Measurements from ENCODE around the gene UGT1A5. TPM values are rescaled to one million over a fixed set of nuclear protein-coding genes. Genes with fewer than 3 reads are reported as not detected.
A peak's percentile ranks its signal among the peaks of the same experiment; 100 is the strongest.

UGT1A5 gene
- total RNA-seq, 4 donors from 2014 or later, result 0.56 to 3.2 (median 1.2) TPM

DNA sequence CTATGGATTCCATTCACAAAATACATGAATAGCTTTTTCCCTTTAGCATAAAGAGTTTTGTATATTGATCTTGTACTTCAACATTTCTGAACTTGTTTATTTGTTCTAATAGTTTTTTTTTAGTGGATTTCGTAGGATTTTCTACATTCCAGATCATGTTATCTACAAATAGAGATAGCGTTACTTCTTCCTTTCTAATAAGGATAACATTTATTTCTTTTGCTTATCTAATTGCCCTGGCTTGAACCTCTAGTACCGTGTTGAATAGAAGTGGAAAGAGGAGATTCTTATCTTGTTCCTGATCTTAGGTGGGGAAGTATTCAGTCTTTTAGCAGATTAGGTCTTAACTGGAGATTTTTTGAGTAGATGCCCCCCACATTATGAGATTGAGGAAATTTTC lies 10.5 kb upstream of the UGT1A5 start:
- TF ChIP-seq CTCF (IDR thresholded peaks at IDR 0.05), result no peak
- TF ChIP-seq POLR2AphosphoS5 (IDR thresholded peaks at IDR 0.05), result no peak
- TF ChIP-seq POLR2A (IDR thresholded peaks at IDR 0.05), result no peak
- TF ChIP-seq EP300 (IDR thresholded peaks at IDR 0.05), result no peak
- no peak for DNase-seq (ENCODE audit: low spot score in 2 of 2)
- H3K36me3 ChIP-seq, result no peaks in the 10 kb centered on the region
- no peaks in the 10 kb centered on the region for H3K9me3 ChIP-seq
- no peak overlapping the region for H3K27ac ChIP-seq
- no peaks in the 10 kb centered on the region for H3K27me3 ChIP-seq
- H3K4me3 ChIP-seq, result no peak overlapping the region
- 55% methylated on average over 3 of the region's 3 CpGs for WGBS
- H3K4me1 ChIP-seq, result peaks cover 34% of the 10 kb centered on the region

DNA sequence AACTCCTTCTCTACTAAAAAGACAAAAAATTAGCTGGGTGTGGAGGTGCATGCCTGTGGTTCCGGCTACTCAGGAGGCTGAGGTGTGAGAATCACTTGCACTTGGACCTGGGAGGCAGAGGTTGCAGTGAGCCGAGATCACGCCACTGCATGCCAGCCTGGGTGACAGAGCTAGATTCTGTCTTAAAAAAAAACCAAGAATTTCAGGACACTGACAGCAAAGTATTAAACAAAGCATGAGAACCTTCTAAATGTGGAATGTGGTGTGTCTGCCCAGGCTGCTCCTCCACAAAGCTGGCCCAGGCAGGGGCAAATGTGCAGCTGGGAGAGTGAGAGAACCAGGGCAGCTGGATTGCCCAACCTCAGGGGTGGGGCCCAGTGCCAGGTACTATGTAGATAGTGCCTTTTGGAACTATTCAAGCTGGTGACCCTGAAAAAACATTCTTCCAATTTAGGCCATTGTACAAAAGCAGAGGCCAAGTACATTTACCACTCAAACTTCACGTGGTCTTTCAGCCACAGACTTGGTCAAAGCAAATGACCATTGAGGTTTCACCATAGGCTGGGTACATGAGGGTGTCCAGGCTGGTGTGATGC lies 6.7 kb upstream of the UGT1A5 start:
- DNase-seq (ENCODE audit: low spot score in 2 of 2), result no peak
- Histone ChIP-seq H3K27me3 (no peaks in the 10 kb centered on the region), H3K36me3 (no peaks in the 10 kb centered on the region), H3K4me1 (peaks cover 28% of the 10 kb centered on the region), H3K4me3 (no peak overlapping the region), H3K9me3 (no peaks in the 10 kb centered on the region), H3K27ac (peak overlapping the region; percentile 60)
- 49% methylated on average over 4 of the region's 4 CpGs for WGBS
- TF ChIP-seq POLR2A (IDR thresholded peaks at IDR 0.05) (no peak), POLR2AphosphoS5 (IDR thresholded peaks at IDR 0.05) (no peak), EP300 (IDR thresholded peaks at IDR 0.05) (no peak), CTCF (IDR thresholded peaks at IDR 0.05) (no peak)

GRCh38 chr2:233706720-233707119 lies 6.0 kb upstream of the UGT1A5 start:
- no peak for TF ChIP-seq CTCF (IDR thresholded peaks at IDR 0.05)
- no peak for TF ChIP-seq POLR2A (IDR thresholded peaks at IDR 0.05)
- no peak for TF ChIP-seq EP300 (IDR thresholded peaks at IDR 0.05)
- TF ChIP-seq POLR2AphosphoS5 (IDR thresholded peaks at IDR 0.05), result no peak
- Histone ChIP-seq H3K36me3 (no peaks in the 10 kb centered on the region), H3K27me3 (no peaks in the 10 kb centered on the region), H3K4me3 (no peak overlapping the region), H3K27ac (peak overlapping the region; percentile 60), H3K4me1 (peaks cover 28% of the 10 kb centered on the region), H3K9me3 (no peaks in the 10 kb centered on the region)
- DNase-seq (ENCODE audit: low spot score in 2 of 2), result no peak
- 71% methylated on average over 1 of the region's 1 CpG for WGBS

DNA sequence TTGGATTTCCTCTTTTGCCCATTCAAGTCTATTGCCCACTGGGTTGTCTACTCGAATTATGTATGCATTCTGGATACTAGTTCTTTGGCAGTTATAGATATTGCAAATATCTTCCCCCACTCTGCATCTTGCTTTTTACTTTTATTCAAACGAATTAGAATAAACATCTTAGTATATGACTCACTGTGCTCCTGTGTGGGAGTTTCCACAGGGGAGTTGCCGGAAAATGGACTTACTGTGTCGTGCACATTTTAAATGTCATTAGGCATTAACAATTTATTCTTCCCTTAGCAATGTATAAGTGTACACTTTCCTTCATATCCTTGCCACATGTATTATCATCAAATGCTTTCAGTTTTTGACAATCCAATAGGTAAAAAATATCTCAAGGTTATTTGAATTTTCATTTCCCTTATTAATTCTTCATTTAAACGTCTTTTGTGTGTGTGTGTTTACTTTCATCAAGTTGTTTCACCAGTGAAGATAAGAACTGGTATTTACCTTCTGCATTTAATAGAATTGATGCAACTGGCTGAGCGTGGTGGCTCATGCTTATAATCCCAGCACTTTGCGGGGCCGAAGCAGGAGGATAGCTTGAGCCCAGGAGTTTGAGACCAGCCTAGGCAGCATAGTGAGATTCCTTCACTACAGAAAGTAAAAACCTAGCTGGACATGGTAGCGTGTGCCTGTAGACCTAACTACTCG lies 4.6 kb upstream of the UGT1A5 start:
- 59% methylated on average over 10 of the region's 10 CpGs for WGBS
- no peak for TF ChIP-seq POLR2A (IDR thresholded peaks at IDR 0.05)
- no peak for TF ChIP-seq CTCF (IDR thresholded peaks at IDR 0.05)
- TF ChIP-seq EP300 (IDR thresholded peaks at IDR 0.05), result no peak
- no peak for TF ChIP-seq POLR2AphosphoS5 (IDR thresholded peaks at IDR 0.05)
- DNase-seq (ENCODE audit: low spot score in 2 of 2), result no peak
- no peak overlapping the region for H3K27ac ChIP-seq
- H3K36me3 ChIP-seq, result no peaks in the 10 kb centered on the region
- H3K4me3 ChIP-seq, result no peak overlapping the region
- peaks cover 28% of the 10 kb centered on the region for H3K4me1 ChIP-seq
- no peaks in the 10 kb centered on the region for H3K27me3 ChIP-seq
- H3K9me3 ChIP-seq, result no peaks in the 10 kb centered on the region

- Histone ChIP-seq H3K9me3 (no peaks in the 10 kb centered on the region), H3K27me3 (no peaks in the 10 kb centered on the region), H3K4me3 (no peak overlapping the region), H3K36me3 (no peaks in the 10 kb centered on the region), H3K4me1 (peaks cover 28% of the 10 kb centered on the region), H3K27ac (no peak overlapping the region)
- DNase-seq (ENCODE audit: low spot score in 2 of 2), result no peak
- 88% methylated on average over 5 of the region's 5 CpGs for WGBS
- TF ChIP-seq EP300 (IDR thresholded peaks at IDR 0.05) (no peak), CTCF (IDR thresholded peaks at IDR 0.05) (no peak), POLR2AphosphoS5 (IDR thresholded peaks at IDR 0.05) (no peak), POLR2A (IDR thresholded peaks at IDR 0.05) (no peak)
Observed at GRCh38 chr2:233708942-233709341, 3.8 kb upstream of the UGT1A5 start.

Data from suprapubic skin (tissue), 4 donors.